Hepatic stellate cell (primary cell): ENCODE data around the gene SETD4.
"Not testable (repeated sequence)": the region's sequence is repeated elsewhere in the genome, so short reads cannot be mapped to it uniquely, and the experiment has no call there.

Source experiments
- DNase-seq: peaks from one replicate; pipeline ENCODE4 v3.0.0; 2011; ENCODE audit warnings: low spot score

SETD4 gene, protein sequence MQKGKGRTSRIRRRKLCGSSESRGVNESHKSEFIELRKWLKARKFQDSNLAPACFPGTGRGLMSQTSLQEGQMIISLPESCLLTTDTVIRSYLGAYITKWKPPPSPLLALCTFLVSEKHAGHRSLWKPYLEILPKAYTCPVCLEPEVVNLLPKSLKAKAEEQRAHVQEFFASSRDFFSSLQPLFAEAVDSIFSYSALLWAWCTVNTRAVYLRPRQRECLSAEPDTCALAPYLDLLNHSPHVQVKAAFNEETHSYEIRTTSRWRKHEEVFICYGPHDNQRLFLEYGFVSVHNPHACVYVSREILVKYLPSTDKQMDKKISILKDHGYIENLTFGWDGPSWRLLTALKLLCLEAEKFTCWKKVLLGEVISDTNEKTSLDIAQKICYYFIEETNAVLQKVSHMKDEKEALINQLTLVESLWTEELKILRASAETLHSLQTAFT

DNA sequence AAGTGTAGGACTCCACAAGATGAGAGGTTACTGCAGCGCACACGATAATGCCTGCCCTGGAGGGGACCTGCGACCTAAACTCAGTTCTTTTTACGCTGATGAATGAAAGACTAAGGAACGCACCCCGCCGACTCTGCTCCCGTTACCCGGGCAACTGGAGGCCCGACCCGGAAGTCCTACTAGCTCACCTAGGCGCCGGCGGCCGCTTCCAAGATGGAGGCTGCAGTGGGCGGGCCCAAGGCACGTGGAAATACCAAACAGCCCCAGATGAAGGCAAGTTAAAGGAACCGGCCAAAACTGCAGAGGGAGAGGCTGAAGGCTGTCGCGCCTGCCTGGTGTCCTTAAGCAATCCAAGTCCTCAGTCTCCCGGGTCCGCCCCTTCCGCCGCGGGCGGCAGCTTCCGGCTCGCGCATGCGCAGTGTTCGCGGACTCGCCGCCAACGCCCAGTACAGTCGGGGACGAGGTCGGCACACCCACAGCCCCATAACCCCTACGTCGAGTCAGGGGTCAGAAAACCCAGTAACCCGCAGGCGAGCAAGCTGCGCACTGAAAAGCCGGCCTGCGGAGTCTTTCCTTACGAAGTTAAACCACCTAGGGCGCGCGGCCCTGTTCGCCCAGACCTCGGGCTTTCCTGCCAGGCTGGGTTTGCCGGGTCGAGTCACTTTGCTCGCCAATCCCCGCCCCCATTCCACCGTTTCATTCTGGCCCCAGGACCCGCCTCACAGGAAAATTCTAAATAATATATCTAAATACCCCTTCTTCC, at the start of gene SETD4:
Gene SETD4, minus strand, starts transcription at position 368 of the 763 bp plus-strand sequence. CDS start 1,638 bp downstream, outside the sequence.
- DNase-seq: peak; percentile 97

DNA sequence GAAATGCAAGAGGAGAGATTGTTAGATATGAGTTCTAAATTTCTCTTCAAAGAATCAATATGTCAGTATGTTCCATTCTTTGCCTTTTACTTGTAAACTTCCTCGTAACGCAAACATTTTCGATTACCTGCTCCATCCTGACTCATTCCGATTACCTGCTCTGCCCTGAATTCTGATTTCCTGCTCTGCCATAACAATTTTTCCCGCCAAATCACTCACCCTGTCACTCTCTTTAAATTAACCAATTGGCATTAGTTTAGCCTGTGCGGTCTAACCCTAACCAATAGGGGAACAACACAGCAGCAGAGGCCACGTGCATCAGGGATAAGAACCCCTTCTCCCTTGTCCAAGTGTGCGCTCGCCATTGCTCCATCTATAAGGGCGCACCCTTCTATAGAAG, 49.5 kb upstream of the SETD4 start:
- no peak for DNase-seq

DNA sequence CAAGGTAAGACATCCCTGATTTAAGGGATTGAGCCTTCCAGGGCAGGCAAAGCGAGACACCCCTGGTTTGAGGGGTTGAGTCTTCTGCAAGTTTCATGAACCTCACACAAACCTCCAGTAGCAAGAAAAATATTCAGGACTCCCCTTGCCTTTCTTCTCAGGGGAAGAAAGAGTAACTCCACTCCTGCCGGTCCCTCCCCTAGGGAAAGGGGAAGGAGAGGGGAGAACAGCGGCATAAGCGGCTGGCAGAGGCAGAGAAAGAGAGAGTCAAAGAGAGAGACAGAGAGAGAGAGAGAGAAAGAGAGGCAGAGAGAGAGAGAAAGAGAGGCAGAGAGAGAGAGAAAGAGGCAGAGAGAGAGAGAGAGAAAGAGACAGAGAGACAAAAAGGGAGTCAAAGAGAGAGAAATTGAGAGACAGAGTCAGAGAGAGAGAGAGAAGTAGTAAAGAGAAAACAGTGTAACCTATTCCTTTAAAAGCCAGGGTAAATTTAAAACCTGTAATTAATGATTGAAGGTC, 45.1 kb upstream of the SETD4 start:
- no peak for DNase-seq

DNA sequence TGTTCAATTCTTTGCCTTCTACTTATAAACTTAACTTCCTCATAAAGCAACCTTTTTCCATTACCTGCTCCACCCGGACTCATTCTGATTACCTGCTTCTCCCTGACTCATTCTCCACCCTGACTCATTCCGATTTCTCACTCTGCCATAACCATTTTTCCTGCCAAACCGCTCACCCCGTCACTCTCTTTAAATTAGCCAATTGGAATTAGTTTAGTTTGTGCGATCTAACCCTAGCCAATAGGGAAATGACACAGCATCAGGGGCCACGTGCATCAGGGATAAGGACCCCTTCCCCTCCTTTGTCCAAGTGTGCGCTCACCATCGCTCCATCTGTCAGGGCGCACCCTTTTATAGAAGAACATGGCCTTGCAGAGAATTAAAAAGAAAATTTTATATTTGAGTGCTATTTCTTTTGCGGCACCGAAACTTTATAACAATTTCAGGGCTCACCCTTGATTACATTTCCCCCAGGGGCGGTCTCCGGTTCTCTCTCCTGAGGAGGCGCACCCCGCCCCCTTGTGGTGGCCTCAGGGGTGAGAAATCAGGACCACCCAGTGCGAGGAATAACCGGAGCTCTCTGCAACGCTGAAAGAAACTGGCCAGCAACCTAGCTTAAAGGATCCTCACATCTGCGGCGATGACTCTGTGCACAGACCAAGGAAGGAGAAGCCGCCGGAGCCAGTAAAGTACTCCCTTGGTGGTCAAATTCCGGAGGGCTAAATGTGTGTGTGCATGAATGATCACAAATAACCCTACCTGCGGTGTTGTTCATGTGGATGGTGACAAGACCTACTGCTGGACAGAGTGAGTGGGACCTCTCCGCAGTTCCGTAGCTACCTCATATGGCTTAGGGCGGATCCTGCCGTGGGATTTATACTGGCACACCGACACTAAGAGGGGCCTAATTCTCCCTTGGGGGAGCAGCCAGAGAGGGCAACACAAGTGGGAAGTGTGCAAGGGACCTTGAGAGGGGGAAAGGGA, 44.3 kb upstream of the SETD4 start:
- DNase-seq: no peak

DNA sequence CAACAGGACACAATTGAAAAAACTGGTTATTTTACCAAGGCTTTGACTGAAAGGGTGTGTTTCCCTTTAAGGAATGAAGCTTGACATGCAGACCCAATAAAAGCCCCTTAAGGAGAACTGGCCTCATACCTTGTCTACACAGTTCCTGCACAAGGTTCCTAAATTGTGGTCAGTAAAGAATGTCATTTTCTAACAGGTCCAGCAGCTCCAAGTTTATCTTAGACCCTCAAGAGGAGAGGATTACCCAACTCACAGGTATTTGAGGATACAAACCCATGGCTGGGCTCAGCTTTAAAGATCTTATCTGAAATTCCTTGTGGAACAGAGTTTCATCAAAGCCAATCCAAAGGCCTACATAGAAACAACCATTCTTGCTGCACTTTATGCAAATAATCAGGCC, 43.1 kb upstream of the SETD4 start:
- no peak for DNase-seq

DNA sequence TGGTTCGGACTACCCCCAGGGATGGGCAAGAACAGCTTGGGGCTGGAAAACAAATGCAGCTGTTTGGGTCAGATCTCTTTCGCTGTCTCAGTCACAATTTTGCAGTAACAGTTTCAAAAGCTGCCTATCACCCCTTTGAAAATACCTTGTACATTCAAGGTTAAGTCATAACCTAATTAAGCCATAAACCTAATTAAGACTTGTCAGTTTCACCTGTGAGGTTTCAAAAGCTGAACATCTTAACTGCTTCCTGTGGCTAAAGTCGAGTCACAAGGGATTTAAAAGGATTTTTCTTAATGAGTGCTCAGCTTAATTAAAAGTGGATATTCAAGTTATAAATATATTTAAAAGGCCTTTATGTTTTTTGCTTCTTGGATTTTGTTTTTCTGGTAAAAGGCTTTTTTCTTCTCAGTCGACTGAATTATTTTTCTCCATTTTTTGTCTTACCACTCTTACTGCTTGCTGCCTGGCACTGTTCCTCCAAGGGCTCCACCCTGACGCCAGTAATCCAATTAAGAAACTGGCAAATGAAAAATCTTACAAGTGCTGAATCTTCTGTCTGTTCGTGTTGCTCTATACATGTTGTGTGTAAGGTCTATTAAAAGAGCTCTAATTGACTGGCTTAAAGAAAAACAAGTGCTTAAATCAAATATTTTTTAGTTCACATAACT, 40.8 kb upstream of the SETD4 start:
- no peak for DNase-seq

DNA sequence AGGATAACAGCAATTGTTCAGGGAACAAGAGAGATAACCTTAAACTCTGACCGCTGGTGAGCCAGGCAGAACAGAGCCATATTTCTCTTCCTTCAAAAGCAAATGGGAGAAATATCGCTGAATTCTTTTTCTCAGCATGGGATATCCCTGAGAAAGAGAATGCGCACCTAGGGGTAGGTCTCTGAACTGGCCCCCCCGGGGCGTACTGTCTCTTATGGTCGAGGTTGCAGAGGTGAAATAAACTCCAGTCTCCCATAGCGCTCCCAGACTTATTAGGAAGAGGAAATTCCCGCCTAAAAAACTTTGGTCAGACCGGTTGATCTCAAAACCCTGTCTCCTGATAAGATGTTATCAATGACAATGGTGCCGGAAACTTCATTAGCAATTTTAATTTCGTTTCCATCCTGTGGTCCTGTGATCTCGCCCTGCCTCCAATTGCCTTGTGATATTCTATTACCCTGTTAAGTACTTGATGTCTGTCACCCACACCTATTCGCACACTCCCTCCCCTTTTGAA, 39.4 kb upstream of the SETD4 start:
- not testable (repeated sequence) for DNase-seq

DNA sequence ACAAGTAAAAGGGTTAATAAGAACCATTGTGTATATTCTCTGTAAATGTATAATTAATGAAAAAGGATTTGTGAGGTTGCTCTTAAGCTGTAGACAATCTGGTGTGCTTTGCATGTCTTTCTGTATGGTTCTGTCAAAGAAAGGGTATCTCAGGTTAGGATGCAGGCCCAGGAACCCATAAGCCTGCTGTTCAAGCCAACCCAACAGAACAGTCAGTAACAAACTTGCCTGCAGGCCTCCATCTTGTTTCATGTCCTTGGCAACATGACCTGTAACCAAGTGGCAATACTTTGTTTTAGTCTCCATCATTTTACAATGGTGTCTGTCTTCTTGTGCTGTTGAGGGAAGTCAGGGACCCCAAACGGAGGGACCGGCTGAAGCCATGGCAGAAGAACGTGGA, 38.7 kb upstream of the SETD4 start:
- DNase-seq: no peak

DNA sequence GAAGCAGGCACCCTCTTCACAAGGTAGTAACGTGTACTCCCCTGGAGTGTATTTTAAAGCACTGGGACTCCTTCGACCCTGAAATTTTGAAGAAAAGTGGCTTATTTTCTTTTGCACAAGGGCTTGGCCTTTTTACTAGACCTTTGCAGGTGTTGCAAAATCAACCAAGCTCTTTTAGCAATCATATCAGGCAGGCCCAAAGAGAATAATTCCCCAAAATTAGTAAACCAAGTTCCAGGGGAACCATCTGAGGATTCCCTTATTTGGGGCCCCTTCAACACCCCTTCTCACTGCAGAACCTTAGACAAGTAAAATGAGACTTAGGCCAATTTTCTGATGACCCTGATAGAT, 37.8 kb upstream of the SETD4 start:
- no peak for DNase-seq

DNA sequence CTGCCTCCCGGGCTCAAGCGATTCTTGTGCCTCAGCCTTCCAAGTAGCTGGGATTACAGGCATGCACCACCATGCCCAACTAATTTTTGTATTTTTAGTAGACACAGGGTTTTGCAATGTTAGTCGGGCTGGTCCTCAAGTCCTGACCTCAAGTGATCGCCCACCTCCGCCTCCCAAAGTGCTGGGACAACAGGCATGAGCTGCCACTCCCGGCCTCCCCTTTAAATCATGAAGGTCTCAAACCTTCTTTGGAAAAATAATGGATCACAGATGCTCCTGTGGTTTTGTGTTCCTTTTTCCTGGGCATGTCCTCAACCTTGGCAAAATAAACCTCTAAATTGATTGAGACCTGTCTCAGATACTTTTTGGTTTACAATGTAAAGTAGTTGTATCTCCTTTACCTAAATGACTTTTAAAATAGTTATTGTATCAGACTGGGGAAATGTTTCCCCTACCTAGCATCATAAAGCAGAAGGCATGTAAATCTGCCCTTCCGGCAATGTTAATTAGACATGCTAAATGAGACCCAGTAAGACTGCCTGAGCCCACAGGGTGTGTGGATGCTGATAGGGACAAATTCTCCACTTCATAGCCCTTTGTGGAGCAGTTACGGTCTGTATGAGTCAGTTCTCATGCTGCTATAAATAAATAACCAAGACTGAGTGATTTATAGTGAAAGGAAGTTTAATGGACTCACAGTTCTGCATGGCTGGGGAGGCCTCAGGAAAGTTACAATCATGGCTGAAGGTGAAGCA, 37.3 kb upstream of the SETD4 start:
- peak; percentile 13 for DNase-seq

DNA sequence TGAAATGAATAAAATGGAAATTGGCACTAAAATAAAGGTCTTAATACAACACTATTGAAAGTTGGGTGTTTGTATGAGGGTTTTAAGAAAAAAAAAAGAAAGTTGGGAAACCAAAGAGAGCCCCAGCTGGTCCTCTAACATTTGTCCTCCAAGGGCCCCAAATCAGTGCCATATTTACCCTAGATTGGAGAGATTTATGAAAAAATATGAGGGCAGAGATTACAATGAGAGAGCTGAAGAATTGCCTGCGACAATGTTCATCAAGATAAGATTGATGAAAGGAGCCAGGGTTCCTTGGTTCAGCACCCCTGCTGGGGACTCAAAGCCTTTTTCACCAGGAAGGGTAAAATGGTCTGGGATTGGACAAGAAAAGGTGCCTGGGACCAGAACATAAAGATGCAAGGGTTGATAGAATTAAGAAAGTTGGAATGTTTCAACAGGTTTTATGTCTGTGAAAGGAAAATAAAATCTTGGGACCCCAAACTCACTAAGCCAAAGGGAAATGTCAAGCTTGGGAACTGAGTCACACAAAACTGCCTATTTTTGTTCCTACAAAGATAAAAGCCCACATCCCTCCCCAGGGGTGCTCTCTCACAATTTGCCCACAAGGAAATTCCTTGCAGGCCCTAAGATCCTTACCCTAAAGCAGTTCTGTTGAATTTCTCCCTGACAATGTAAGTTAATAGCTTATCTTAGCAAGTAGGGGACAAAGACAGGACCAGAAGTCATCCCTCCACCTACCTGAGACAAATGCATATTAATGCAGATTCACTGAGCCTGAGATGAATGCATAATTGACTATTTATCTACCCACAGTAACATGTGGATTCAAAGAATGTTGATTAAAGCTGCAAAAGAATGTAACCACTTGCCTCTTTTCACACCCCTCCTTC, 36.3 kb upstream of the SETD4 start:
- DNase-seq: no peak

DNA sequence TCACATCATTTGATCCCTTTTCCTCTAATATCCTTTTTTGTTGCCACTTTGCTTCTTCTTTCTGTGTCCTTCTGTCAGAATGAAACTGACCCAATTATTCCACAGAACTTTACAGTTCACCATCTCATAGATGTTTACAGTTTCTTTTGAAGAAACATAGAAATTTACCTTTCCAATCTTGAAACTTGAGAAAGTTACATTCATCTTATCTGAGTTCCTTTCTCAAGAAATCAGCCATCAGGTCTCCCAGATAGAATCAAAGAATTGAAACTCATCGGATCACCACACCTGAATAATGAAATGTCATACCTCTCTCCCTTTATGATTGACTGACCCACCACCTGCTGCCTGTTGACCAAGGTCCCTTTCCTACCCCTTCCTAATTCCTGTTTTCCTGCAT, 33.2 kb upstream of the SETD4 start:
- DNase-seq: no peak

DNA sequence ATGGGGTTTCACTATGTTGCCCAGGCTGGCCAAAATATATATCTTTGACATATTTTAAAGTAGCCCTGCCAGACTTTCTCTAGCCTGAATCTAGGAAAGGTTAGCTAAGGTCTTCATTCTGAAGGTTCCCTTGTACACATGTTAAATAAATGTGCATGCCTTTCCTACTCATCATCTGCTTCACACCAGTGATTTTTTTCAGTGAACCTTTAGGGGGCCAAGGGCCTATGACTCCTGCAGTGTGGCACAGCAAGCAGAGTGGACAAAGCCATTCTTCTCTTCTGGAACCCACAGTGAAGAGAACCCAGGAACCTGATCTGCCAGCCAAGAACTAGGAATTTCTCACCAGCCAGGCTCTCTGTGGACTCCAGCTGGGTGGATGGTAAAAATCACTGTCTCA, 32.4 kb upstream of the SETD4 start:
- no peak for DNase-seq

DNA sequence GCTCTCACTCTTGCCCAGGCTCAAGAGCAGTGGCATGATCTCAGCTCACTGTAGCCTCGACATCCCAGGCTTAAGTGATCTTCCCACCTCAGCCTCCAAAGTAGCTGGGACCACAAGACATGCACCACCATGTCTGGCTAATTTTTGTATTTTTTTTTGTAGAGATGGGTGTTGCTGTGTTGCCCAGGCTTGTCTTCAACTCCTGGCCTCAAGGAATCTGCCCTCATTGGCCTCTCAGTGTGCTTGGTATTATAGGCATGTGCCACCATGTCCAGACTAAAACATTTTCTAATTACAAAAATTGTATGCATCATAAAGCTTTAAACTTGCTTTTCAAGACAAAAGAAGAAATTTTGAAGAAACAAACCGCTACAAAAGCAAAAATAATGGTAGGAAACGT, 29.6 kb upstream of the SETD4 start:
- no peak for DNase-seq

DNA sequence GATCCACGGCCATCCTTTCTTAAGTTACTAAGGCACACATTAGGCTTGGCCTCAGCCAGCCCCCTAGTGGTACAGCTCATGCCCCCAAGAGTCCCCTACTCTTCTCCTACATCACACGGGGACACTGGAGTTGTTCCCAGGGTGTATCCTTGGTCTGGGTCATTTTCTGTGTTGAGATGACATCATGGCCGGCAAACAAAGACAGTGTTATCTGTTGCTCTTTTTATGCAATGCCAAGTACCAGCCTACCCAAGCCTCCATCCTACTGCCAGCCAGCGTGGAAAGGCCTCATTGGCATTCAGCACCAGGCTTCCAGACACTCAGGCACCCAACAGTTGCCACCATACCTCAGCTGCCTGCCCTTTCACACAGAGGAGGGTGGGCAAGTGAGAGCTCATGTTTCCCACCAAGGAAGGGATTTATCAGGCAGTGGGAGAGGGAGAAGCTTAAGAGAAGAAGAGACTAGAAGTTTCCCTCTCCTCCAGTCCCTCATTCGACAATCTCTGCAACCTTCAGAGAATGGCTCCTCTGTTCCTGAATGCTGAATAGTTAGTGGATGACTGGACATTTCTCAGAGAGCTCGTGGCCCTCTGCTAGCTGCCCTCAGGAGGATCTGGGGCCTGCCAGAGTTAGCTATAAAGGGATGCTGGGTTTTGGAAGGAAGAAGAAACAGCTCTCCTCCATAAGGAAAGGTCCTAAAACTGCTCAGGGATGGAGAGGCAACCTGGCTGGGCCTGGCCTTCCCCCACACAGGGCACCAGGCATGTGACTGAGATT, 27.2 kb upstream of the SETD4 start:
- no peak for DNase-seq

DNA sequence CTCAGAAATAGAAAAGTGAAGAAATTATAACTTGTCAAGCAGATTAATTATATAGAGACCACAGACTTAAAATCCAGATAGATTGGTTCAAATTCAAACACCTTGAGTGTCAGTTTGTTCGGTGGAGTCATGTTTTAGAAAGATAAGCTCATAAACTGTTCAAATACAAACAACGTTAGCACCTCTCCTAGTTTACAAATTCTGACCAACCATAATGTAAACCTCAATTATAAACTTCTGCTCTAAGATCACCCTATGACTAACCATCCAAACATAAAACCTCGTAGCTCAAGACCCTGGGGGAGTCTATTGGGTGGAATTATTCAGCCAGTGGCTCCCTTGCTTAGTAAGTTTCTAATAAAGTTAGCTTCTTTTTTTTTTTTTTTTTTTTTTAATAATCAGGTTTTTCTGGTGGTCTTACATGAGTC, 21.9 kb upstream of the SETD4 start:
- DNase-seq: no peak

DNA sequence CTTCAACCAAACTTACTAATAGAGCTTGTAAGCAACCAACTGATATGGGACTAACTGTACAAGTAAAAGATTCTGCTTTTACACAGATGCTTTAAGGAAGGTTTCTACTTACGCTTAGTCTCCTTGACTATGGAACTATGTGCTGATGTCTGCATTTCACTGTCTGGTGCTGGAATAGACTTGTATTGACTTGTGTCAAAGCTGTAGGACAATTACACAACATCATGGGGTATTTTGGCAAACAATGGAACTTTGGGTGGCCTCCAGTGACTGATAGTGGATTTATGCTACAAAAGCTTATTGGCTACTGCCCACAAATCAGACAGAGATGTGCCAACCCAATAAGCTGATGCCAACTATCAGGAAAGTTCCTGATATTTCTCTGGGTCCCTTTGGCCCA, 20.1 kb upstream of the SETD4 start:
- no peak for DNase-seq

DNA sequence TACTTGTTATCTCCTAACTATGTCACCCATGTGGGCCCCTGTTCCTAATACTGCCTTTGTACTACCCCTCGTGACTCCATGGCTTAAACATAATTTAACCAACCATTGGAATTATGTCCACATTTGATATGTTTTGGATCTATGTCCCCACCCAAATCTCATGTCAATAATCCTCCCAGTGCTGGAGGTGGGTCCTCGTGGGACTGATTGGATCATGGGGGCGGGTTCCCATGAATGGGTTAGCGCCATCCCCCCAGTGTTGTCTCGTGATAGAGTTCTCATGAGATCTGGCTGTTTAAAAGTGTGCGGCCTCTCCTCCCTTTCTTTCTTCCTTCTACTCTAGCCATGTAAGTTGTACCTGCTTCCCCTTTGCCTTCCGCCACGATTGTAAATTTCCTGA, 19.3 kb upstream of the SETD4 start:
- no peak for DNase-seq
